Retinal pigment epithelial cell (primary cell): ENCODE results near the gene SDK1.

Source experiments
- DNase-seq: peaks from one replicate; pipeline ENCODE4 v3.0.0-alpha.2; 2010; ENCODE audit warnings: low read depth
- H3K4me3 ChIP-seq: 2 replicates; pipeline ENCODE4 v1.5.1; 2011; ENCODE audit warnings: mild to moderate bottlenecking, low read length, control low read depth, moderate library complexity
- TF ChIP-seq, protein P1 (sequence below): conservative IDR thresholded peaks from 2 replicates; pipeline ENCODE4 v1.5.1; 2011; ENCODE audit warnings: low read depth, low read length, control low read depth, inconsistent platforms

The SDK1 gene

DNA sequence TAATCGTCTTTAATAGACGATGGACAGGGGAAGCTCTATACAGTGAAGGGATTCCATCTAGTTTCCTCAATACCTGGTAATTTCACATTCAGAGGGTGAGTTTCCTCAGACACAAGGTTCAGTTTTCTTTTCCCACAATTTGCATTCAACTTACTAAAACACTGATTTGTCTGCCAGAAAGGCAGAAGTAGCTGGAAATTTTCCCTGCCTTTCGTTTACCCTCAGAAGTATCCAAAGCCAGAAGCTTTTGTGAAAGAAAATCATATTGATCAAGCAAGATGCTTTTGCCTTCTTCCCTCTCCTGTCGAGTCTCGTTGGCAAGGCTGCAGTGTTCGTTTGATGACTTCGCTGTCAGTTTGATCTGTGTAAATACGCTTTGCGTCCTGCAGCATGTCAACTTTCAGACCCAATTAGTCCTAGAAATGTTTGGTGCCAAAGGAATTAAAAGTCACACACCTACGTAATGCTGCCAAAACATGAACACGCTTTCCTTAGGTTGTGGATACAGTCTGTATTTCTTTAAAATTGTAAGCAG, 749.1 kb downstream of the SDK1 start:
- no peak overlapping the region for H3K4me3 ChIP-seq
- no peak for DNase-seq
- TF ChIP-seq, protein P1, sequence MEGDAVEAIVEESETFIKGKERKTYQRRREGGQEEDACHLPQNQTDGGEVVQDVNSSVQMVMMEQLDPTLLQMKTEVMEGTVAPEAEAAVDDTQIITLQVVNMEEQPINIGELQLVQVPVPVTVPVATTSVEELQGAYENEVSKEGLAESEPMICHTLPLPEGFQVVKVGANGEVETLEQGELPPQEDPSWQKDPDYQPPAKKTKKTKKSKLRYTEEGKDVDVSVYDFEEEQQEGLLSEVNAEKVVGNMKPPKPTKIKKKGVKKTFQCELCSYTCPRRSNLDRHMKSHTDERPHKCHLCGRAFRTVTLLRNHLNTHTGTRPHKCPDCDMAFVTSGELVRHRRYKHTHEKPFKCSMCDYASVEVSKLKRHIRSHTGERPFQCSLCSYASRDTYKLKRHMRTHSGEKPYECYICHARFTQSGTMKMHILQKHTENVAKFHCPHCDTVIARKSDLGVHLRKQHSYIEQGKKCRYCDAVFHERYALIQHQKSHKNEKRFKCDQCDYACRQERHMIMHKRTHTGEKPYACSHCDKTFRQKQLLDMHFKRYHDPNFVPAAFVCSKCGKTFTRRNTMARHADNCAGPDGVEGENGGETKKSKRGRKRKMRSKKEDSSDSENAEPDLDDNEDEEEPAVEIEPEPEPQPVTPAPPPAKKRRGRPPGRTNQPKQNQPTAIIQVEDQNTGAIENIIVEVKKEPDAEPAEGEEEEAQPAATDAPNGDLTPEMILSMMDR, result no peak

DNA sequence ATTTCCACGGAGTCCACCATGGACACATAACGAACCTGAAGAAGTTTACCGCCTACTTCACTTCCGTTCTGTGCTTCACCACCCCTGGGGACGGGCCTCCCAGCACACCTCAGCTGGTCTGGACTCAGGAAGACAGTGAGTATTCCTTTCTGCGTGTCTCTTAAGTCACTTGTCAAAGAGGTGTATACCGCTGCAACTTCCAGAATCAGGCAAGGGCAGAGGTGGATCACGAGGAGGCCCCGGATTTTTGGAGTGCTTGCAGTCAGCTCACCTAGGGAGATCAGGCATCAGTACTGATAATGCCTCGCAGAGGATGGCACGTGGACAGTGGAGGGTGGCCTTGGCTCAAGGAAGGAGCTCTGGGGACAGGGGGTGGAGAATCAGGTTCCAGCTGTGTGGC, 750.6 kb downstream of the SDK1 start:
- TF ChIP-seq, protein P1, result no peak
- no peak for DNase-seq
- no peak overlapping the region for H3K4me3 ChIP-seq

DNA sequence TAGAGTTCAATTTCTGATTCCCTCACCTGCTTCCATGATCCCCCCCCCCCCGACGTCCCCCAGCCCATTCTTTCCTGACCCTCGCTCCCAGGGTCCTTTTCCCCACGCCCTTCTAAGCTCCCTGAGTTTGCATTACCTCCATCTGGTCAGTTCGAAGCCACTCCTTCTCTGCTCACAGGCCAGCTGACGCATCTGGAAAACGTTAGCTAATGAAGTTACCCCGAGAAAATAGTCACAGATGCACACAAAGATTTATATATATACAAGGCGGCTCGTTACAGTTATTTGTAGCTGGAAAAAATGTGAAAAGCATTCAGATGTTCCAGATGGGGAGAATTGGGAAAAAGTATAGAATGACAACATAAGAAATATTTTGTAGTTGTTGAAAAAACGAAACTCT, 751.1 kb downstream of the SDK1 start:
- TF ChIP-seq, protein P1, result no peak
- H3K4me3 ChIP-seq, result no peak overlapping the region
- DNase-seq, result no peak

DNA sequence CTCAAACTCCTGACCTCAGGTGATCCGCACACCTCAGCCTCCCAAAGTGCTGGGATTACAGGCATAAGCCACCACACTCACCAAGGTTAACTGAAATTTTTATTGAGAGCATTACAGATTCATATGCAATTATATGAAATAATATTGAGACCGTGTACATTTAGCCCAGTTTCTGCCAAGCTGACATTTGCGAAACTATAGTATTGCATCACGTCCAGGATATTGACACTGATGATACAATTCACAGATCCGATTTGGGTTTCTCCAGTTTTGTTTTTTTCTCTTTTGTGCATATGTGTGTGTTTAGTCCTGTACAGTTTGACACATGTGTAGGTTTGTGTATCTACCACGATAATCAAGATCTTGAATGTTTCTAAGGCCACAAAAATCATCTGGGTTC, 753.1 kb downstream of the SDK1 start:
- H3K4me3 ChIP-seq, result no peak overlapping the region
- DNase-seq, result no peak
- TF ChIP-seq, protein P1, result no peak

DNA sequence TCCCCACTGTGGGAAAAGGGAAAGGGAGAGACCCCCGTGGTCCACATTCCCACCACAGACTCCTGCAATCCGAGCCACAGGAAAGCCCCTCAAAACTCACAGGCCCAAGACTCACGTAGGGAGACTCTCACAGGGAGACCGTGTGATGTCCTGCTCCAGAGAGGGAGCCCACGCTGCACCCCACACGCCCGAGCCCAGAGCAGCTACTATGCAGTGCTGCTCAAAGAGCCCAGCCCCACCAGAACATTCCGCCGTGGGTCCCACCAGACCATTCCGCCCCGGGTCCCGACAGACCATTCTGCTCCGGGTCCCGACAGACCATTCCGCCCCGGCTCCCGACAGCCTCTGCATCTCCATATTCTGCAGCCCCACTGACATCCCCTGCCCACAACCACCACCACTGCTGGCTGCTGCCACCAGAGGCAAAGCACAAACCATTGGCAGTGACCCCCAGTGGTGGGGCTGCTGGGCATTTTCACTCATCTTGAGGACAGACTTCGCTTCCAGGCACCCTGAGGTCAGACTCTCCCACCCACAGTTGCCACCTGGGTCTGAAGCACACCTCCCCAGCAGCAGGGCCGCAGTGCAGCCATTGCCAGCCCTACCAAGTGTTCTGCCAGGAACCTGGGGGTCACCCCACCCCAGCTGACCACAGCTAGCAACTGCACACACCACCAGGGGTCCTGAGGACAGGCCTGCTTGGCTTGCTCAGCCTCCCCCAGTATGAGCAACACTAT, 755.7 kb downstream of the SDK1 start:
- no peak for DNase-seq
- TF ChIP-seq, protein P1, result no peak
- H3K4me3 ChIP-seq, result no peak overlapping the region

DNA sequence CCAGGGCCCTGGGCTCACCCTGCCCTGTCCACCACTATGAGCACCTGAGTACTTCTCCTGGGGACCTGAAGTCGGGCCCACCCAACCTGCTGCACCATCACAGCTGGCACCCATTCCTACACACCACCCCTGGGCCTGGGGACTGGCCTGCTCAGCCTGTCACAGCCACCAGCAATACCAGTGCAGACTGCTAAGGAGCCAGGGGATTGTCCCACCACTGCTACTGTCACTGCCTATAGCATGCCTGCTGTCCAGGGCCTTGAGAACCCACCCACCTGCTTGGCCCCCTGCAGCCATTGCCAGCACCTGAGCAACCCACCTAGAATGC, 756.2 kb downstream of the SDK1 start:
- H3K4me3 ChIP-seq, result no peak overlapping the region
- TF ChIP-seq, protein P1, result no peak
- DNase-seq, result no peak

DNA sequence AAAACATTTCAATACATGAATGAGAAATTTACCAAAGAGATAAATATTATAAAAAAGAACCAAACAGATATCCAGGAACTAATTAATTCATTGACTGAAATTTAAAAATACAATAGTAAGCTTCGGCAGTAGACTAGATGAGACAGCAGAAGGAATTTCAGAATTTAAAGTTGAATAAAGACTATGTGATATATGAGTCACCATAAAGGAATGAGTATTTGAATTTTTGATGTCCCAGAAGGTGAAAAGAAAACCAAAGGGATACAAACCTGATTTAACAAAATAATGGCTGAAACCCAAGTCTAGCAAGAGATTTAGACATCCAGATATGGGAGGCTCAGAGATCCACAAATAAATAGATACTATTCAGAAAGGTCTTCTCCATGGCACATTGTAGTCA, 757.1 kb downstream of the SDK1 start:
- no peak overlapping the region for H3K4me3 ChIP-seq
- DNase-seq, result no peak
- TF ChIP-seq, protein P1, result no peak
